GM12878 (cell line): ENCODE results near the gene NLRP10. TPM values are rescaled to one million over a fixed set of nuclear protein-coding genes. Genes with fewer than 3 reads are reported as not detected.

ENCODE experiments used
- ATAC-seq: fragments of 200-7000 bp; cut with Tn5 transposase; 3 replicates; pipeline ENCODE4 v1.9.1; 2020; ENCODE audit warnings: mild to moderate bottlenecking, moderate library complexity
- BruUV-seq: library from RNA; stranded (reverse); fragments of 400-500 nt; replicated peaks from 2 replicates; lab custom pipeline; 2021; lab: Mats Ljungman, UMichigan
- CTCF ChIA-PET: fragments of 300-600 bp; sonication (Branson Sonifier 250); formaldehyde crosslinking; extraction: SDS; loops from one replicate; lab custom pipeline; 2021; ENCODE audit warnings: inconsistent platforms; lab: Yijun Ruan, JAX
- POLR2A ChIA-PET: fragments of 350-600 bp; formaldehyde crosslinking; extraction: SDS; loops from one replicate; lab custom pipeline; 2021; ENCODE audit warnings: inconsistent platforms; lab: Charles Lee
- RAD21 ChIA-PET: fragments of 300-600 bp; sonication (Branson Sonifier 250); formaldehyde crosslinking; loops from one replicate; lab custom pipeline; 2023; ENCODE audit warnings: antibody characterized with exemption; ENCODE audit not compliant: unreplicated experiment; lab: Charles Lee
- SMC1A ChIA-PET: fragments of 300-600 bp; sonication (Branson Sonifier 250); formaldehyde crosslinking; loops from one replicate; lab custom pipeline; 2023; ENCODE audit not compliant: unreplicated experiment, uncharacterized antibody; lab: Charles Lee
- DNase-seq: peaks from one replicate; pipeline ENCODE4 v3.0.0-alpha.2; 2011; ENCODE audit warnings: low read depth, low spot score
- FAIRE-seq: peaks from 3 replicates; lab custom pipeline; 2011; peaks lifted over from hg19 to GRCh38; lab: Jason Lieb, UNC
- H2AFZ ChIP-seq: 2 replicates; pipeline ENCODE4 v1.6.0; 2011; ENCODE audit warnings: low read depth, low read length, control low read depth; ENCODE audit not compliant: control insufficient read depth
- H3K27ac ChIP-seq: 2 replicates; pipeline ENCODE4 v1.5.1; 2011; ENCODE audit warnings: control low read depth; ENCODE audit not compliant: control insufficient read depth, insufficient read depth
- H3K27me3 ChIP-seq, 2 experiments: replicated peaks in 1 of 2; 2 replicates each; pipeline versions ENCODE4 v1.6.0 to v1.6.1; 2011; ENCODE audit warnings: low read length in 1 of 2; ENCODE audit not compliant: control insufficient read depth in 2 of 2, insufficient read depth in 2 of 2
- H3K36me3 ChIP-seq, 2 experiments: 2 replicates each; pipeline ENCODE4 v1.5.1; 2011; ENCODE audit warnings: low read length in 1 of 2; ENCODE audit not compliant: control insufficient read depth in 2 of 2, insufficient read depth in 2 of 2
- H3K4me1 ChIP-seq: 2 replicates; pipeline ENCODE4 v1.6.1; 2011; ENCODE audit warnings: mild to moderate bottlenecking, low read length, moderate library complexity, mixed read lengths; ENCODE audit not compliant: control insufficient read depth, insufficient read depth
- H3K4me2 ChIP-seq: 2 replicates; pipeline ENCODE4 v1.6.0; 2011; ENCODE audit warnings: control low read depth; ENCODE audit not compliant: control insufficient read depth, insufficient read depth
- H3K4me3 ChIP-seq: fragments of 200-600 bp; sonication (generic); 2 replicates; pipeline ENCODE4 v1.5.1; 2016
- H3K79me2 ChIP-seq: 2 replicates; pipeline ENCODE4 v1.6.0; 2011; ENCODE audit warnings: low read length; ENCODE audit not compliant: control insufficient read depth, insufficient read depth
- H3K9ac ChIP-seq: 2 replicates; pipeline ENCODE4 v1.8.0; 2011; ENCODE audit warnings: low read length, control low read depth, mixed read lengths; ENCODE audit not compliant: control insufficient read depth, insufficient read depth
- H3K9me3 ChIP-seq: replicated peaks from 3 replicates; pipeline ENCODE4 v1.5.1; 2011; ENCODE audit warnings: mild to moderate bottlenecking, low read length; ENCODE audit not compliant: control insufficient read depth, insufficient read depth
- H4K20me1 ChIP-seq: 2 replicates; pipeline ENCODE4 v1.6.0; 2011; ENCODE audit not compliant: control insufficient read depth, insufficient read depth
- CEBPB ChIP-seq, 2 experiments: fragments of 150-350 bp in 1 of 2; IDR thresholded peaks; 2 replicates each; pipeline ENCODE4 v1.6.1; 2012 to 2014; ENCODE audit warnings: low read depth in 2 of 2, low read length in 2 of 2, borderline replicate concordance in 1 of 2, inconsistent platforms in 1 of 2
- FOS ChIP-seq: IDR thresholded peaks from 3 replicates; pipeline ENCODE4 v1.6.1; 2011; ENCODE audit warnings: borderline replicate concordance; ENCODE audit not compliant: insufficient read length; ENCODE audit errors: extremely low read depth
- JUND ChIP-seq: IDR thresholded peaks from 2 replicates; pipeline ENCODE4 v1.6.1; 2012; ENCODE audit warnings: low read depth, mild to moderate bottlenecking, low read length, improper control_type of control experiment, moderate library complexity
- PKNOX1 ChIP-seq: fragments of 450-650 bp; IDR thresholded peaks from 2 replicates; pipeline ENCODE4 v1.6.1; 2016; ENCODE audit warnings: mild to moderate bottlenecking
- PML ChIP-seq: IDR thresholded peaks from 2 replicates; pipeline ENCODE4 v1.6.1; 2012; ENCODE audit warnings: low read length, inconsistent platforms
- RFX5 ChIP-seq: IDR thresholded peaks from 2 replicates; pipeline ENCODE4 v1.6.1; 2011; ENCODE audit warnings: low read depth, low read length, improper control_type of control experiment
- RUNX3 ChIP-seq: IDR thresholded peaks from 2 replicates; pipeline ENCODE4 v1.6.1; 2012; ENCODE audit warnings: low read length, inconsistent platforms
- SPI1 ChIP-seq: IDR thresholded peaks from 2 replicates; pipeline ENCODE4 v1.6.1; 2011; ENCODE audit warnings: low read depth, mild to moderate bottlenecking, low read length, moderate library complexity, borderline replicate concordance; ENCODE audit not compliant: insufficient read depth
- WRNIP1 ChIP-seq: IDR thresholded peaks from 2 replicates; pipeline ENCODE4 v1.6.1; 2011; ENCODE audit warnings: low read depth, low read length, improper control_type of control experiment, borderline replicate concordance
- ZBTB40 ChIP-seq: fragments of 450-650 bp; IDR thresholded peaks from 2 replicates; pipeline ENCODE4 v1.6.1; 2016; ENCODE audit warnings: mild to moderate bottlenecking, moderate library complexity, borderline replicate concordance
- ZSCAN29 ChIP-seq: fragments of 450-650 bp; IDR thresholded peaks from 2 replicates; pipeline ENCODE4 v1.6.1; 2017; ENCODE audit warnings: mild to moderate bottlenecking, moderate library complexity
- WGBS: methylation state at CpG from one replicate; pipeline ENCODE4 v1.1.6; 2016; ENCODE audit warnings: low lambda C conversion rate; ENCODE audit not compliant: insufficient replicate concordance, insufficient coverage; ENCODE audit errors: missing lambda C conversion rate; 5-methylcytosine and 5-hydroxymethylcytosine counted together
- in situ Hi-C: fragments of 300-500 bp; cut with MboI; formaldehyde crosslinking; loops from 9 replicates; pipeline ENCODE4 v1.14.3; 2018; ENCODE audit warnings: mixed read lengths
- intact Hi-C: fragments of 100-400 bp; cut with micrococcal nuclease; formaldehyde crosslinking; loops from one replicate; pipeline ENCODE4 v1.14.2; 2022; ENCODE audit not compliant: unreplicated experiment
- polyA plus RNA-seq, 11 experiments: library from polyadenylated mRNA; depleted of rRNA in 4 of 11; unstranded in 6 of 11; stranded (reverse) in 5 of 11; fragments of >200 nt; fragmentation: Nextera tagmentation in 4 of 11; fragmentation: Illumina TruSeq in 1 of 11; extraction: Ambion mirVana in 4 of 11; extraction: Trizol in 1 of 11; gene quantifications; 1 replicate in 1 of 11; 2 replicates in 10 of 11; pipeline versions ENCODE4 v1.2.1 to v1.2.3, GENCODE V29; 2011 to 2016; ENCODE audit warnings: inconsistent platforms in 2 of 11, missing spikeins in 2 of 11, low read depth in 1 of 11
- total RNA-seq, 4 experiments: library from RNA; depleted of rRNA in 3 of 4; stranded (reverse); fragments of >200 nt in 3 of 4; fragmentation: Illumina TruSeq in 1 of 4; extraction: Trizol in 1 of 4; gene quantifications; 2 replicates each; pipeline versions ENCODE4 v1.2.1 to v1.2.3, GENCODE V29; 2013 to 2021

The NLRP10 gene
- total and polyA plus RNA-seq, 10 of the 15 experiments (the other 5 are each of a cell fraction or from before 2014, with no cell fraction given): 0.04 TPM; not detected in 9

GRCh38 chr11:7941146-7941545, 24.1 kb downstream of the NLRP10 start:
- Histone ChIP-seq H4K20me1 (no peaks in the 10 kb centered on the region), H2AFZ (no peak overlapping the region), H3K4me1 (no peaks in the 10 kb centered on the region), H3K9me3 (no peaks in the 10 kb centered on the region; the same call in 2 of the 3 replicates), H3K36me3 (no peaks in the 10 kb centered on the region), H3K27ac (no peak overlapping the region), H3K9ac (no peak overlapping the region), H3K27me3 (peaks cover 0 to 2% of the 10 kb centered on the region in 2 experiments; a peak in 2 of 4 replicates), H3K4me2 (no peak overlapping the region), H3K79me2 (no peaks in the 10 kb centered on the region), H3K4me3 (no peak overlapping the region)
- intact Hi-C loops (no loop called here), in situ Hi-C loops (no loop called here)
- no peak for FAIRE-seq
- ChIA-PET SMC1A (interaction anchor here (0.7 kb wide), 1 partner anchor 72 kb away, joined by 3 read pairs; no protein-coding TSS in a partner anchor), RAD21 (no interaction called here), CTCF (no interaction called here), POLR2A (no interaction called here)
- no peak for DNase-seq
- WGBS: 13% methylated on average over 5 of the region's 5 CpGs
- ATAC-seq: no peak
- TF ChIP-seq FOS (no peak), RUNX3 (no peak), PKNOX1 (no peak), PML (no peak), CEBPB (IDR thresholded peaks at IDR 0.05; ENCODE audit: borderline replicate concordance in 1 of 2, low read depth in 2 of 2, low read length in 2 of 2) (no peak)
- no TSS peak for BruUV-seq

GRCh38 chr11:7936615-7937014, 28.6 kb downstream of the NLRP10 start:
- H3K4me2 ChIP-seq: no peak overlapping the region
- no TSS peak for BruUV-seq
- CTCF ChIA-PET: interaction anchor here (1.1 kb wide), 1 partner anchor 44 kb away, joined by 4 read pairs; no protein-coding TSS in a partner anchor
- peaks cover 0 to 2% of the 10 kb centered on the region in 2 experiments; a peak in 2 of 4 replicates for H3K27me3 ChIP-seq
- ATAC-seq (no peak), FAIRE-seq (no peak), DNase-seq (no peak)
- WGBS: 0% methylated on average over 1 of the region's 1 CpG
- POLR2A ChIA-PET: no interaction called here
- intact Hi-C loops (no loop called here), in situ Hi-C loops (no loop called here)
- RAD21 ChIA-PET: no interaction called here
- H4K20me1 ChIP-seq: no peaks in the 10 kb centered on the region
- SMC1A ChIA-PET: interaction anchor here (2.1 kb wide), 1 partner anchor 50 kb away, joined by 7 read pairs; the partner anchor contains the start of gene EIF3F
- H3K79me2 ChIP-seq: no peaks in the 10 kb centered on the region
- no peak overlapping the region for H3K4me3 ChIP-seq
- H3K36me3 ChIP-seq: no peaks in the 10 kb centered on the region
- no peak overlapping the region for H2AFZ ChIP-seq
- no peak overlapping the region for H3K9ac ChIP-seq
- H3K4me1 ChIP-seq: no peaks in the 10 kb centered on the region
- H3K27ac ChIP-seq: no peak overlapping the region
- TF ChIP-seq WRNIP1 (no peak), SPI1 (no peak), ZSCAN29 (no peak), RFX5 (no peak), ZBTB40 (no peak), JUND (no peak)
- no peaks in the 10 kb centered on the region for H3K9me3 ChIP-seq
